ENCODE measurements around the gene KCNQ1.

KCNQ1 gene

GRCh38 chr11:2574043-2574552, 129.3 kb downstream of the KCNQ1 start:
- no peak for DNase-seq

GRCh38 chr11:2574553-2575535, 130.0 kb downstream of the KCNQ1 start:
- DNase-seq: no peak

GRCh38 chr11:2575591-2576051, 130.8 kb downstream of the KCNQ1 start:
- DNase-seq: no peak

- DNase-seq: no peak
Observed at GRCh38 chr11:2576111-2576510, 131.3 kb downstream of the KCNQ1 start.

- no peak for DNase-seq
Observed at GRCh38 chr11:2576549-2576948, 131.7 kb downstream of the KCNQ1 start.

GRCh38 chr11:2577031-2577990, 132.5 kb downstream of the KCNQ1 start:
- DNase-seq: no peak

- no peak for DNase-seq
Observed at GRCh38 chr11:2577991-2578928, 133.5 kb downstream of the KCNQ1 start.

- DNase-seq: no peak
Observed at GRCh38 chr11:2578929-2579270, 134.1 kb downstream of the KCNQ1 start.

GRCh38 chr11:2579315-2580060, 134.7 kb downstream of the KCNQ1 start:
- DNase-seq: no peak

GRCh38 chr11:2580061-2580421, 135.2 kb downstream of the KCNQ1 start:
- DNase-seq: no peak

GRCh38 chr11:2580571-2581001, 135.8 kb downstream of the KCNQ1 start:
- DNase-seq: no peak

GRCh38 chr11:2581151-2581930, 136.5 kb downstream of the KCNQ1 start:
- DNase-seq: no peak

- no peak for DNase-seq
Observed at GRCh38 chr11:2581931-2582350, 137.1 kb downstream of the KCNQ1 start.

- no peak for DNase-seq
Observed at GRCh38 chr11:2582351-2582945, 137.6 kb downstream of the KCNQ1 start.

- no peak for DNase-seq
Observed at GRCh38 chr11:2582946-2583604, 138.3 kb downstream of the KCNQ1 start.

GRCh38 chr11:2583605-2583958, 138.8 kb downstream of the KCNQ1 start:
- no peak for DNase-seq

- no peak for DNase-seq
Observed at GRCh38 chr11:2584434-2584811, 139.6 kb downstream of the KCNQ1 start.

GRCh38 chr11:2584812-2585565, 140.2 kb downstream of the KCNQ1 start:
- DNase-seq: no peak

GRCh38 chr11:2585566-2586086, 140.8 kb downstream of the KCNQ1 start:
- no peak for DNase-seq
